Measurements from ENCODE around the gene TMEM117.
"Not testable (repeated sequence)": the region's sequence is repeated elsewhere in the genome, so short reads cannot be mapped to it uniquely, and the experiment has no call there.

TMEM117 gene

DNA sequence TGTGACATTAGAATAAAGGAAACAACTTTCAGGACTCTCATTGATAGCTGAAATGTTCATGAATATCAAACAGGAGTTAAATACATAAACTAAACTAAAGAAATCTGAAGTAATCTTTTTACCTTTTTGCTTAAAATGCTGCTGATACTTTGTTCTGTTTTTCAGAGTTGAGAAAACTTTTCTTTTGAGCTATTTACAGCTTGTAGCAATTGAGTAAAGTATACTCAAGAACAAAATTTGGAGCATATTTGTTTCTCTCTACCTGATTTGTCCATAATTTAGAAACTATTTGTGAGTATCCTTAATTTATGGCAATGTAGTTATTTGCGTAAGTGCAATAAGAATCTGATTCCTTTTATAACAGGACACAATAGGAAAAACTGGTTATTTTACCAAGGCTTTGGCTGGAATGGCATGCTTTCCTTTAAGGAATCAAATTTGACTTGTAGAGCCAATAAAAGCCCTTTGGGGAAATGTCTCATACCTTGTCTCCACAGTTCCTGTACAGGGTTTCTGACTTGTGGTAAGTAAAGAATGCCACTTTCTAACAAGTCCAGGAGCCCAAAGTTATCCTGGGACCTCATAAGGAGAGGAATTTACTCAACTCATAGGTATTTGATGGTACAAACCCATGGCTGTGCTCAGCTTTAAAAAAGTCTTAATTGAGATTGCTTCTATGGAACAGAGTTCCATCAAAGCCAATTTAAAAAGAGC lies 195.7 kb downstream of the TMEM117 start:
- no peak for DNase-seq

DNA sequence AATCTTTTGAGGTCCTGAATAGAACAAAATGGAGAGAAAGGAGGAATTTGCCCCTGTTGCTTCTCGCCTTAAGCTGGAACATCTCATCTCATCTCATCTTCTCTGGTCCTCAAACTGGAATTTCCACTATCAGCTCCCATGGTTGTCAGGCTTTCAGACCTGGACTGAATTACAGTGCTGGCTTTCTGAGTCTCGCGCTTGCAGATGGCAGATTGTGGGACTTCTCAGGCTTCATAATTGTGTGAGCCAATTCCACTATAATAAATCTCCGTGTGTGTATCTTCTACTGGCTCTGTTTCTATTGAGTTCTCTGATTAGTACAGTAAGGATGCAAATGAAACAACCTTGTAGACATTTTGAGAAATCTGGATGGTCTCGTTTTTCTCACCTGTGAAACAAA lies 199.0 kb downstream of the TMEM117 start:
- DNase-seq, result no peak

DNA sequence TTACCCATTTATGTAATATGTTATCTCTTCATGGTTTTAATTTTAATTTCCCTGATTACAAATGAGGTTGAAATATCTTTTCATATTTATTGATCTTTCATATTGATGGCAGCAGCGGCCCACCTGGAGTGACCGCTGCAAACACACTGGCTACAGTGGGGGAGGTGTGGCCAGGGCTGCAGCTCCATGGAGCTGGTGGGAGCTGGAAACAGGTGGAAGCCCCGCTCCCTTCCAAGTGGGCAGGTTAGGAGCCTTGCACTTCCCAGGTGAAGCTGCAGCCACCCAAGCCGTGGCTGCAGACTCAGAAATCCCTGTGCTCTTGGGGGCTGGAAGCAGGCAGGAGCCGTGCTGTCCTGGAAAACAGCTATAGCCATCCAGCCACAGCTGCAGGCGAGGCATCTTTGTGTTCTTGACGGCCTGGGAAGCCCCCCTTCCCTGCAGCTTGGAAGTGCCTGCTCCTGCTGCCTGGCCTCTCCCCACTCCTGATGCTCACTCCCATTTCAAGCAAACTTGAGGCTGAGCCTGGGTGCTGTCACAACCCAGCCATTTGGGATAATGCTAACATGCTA lies 201.1 kb downstream of the TMEM117 start:
- DNase-seq, result no peak

DNA sequence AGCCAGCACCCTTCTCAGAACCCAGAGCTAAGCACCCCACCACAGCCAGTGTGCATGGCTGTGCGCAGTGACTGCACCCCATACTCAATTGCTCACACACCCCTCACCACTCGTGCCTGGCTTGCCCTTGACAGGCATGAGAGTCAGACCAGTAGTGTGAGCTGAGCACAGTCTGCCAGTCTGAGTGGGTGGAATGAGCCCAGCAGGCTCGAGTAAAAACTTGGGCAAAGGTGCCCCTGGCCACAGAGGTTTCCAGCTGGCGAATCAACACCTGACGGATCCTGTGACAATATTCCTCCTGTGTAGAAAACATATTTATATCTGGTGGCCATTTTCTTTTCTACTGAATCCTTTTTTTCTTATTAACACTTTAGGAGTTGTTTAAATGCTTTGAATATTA lies 202.5 kb downstream of the TMEM117 start:
- DNase-seq, result no peak

DNA sequence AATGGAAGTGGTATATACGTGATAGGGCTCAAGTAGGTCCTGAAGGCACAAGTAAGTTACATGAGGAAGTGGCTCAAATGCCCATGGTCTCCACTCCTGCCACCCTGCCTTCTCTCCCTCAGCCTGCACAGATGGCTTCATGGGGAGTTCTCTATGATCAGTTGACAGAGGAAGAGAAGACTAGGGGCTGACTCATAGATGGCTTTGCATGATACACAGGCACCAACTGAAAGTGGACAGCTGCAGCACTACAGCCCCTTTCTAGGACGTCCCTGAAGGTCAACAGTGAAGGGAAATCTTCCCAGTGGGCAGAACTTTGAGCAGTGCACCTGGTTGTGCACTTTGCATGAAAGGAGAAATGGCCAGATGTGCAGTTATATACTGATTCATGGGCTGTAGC lies 208.6 kb downstream of the TMEM117 start:
- not testable (repeated sequence) for DNase-seq

DNA sequence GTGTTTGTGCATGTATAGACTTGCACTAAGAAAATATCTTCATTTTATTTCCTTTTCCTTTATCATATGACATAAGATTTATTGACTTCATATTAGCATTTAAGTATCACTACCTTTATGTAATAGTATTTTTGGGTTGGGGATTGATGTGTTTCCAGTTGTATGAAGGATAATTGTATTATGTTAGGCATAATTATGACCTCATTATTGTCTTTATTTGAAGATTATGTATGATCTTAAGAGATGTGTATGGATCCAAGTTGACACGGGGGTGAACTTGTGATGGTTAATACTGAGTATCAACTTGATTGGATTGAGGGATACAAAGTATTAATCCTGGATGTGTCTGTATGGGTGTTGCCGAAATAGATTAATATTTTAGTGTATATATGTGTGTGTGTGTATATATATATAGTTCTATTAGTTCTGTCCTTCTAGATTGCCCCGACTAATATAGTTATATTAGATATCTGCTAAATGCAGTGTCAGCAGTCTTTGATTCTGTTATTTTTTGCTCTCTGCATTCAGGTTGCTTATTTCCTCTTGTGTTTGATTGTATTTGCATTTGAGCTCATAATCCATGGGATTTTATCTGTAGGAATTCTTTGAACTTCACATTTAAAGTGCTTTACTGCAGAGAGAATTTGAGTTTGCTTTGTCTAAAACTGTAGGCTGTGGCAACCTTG lies 211.0 kb downstream of the TMEM117 start:
- DNase-seq, result no peak

DNA sequence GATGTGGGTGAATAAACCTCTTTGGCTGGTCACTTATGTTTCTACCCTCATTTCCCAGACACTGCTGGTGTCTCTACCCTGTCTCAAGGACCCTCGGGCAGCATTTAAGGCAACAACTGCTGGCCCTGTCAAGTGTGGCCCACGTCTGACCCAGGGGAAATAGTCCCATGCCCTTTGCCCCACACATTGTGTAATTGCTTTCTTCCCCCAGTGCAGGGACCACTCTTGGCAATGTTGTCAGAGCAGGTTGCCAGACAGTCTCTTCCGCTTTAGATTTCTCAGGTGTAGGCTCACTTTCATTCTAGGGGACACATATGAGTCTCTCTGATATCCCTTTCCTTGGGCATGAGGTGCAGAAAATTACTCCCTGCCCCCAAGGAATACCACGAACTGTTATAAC lies 216.7 kb downstream of the TMEM117 start:
- DNase-seq, result no peak

DNA sequence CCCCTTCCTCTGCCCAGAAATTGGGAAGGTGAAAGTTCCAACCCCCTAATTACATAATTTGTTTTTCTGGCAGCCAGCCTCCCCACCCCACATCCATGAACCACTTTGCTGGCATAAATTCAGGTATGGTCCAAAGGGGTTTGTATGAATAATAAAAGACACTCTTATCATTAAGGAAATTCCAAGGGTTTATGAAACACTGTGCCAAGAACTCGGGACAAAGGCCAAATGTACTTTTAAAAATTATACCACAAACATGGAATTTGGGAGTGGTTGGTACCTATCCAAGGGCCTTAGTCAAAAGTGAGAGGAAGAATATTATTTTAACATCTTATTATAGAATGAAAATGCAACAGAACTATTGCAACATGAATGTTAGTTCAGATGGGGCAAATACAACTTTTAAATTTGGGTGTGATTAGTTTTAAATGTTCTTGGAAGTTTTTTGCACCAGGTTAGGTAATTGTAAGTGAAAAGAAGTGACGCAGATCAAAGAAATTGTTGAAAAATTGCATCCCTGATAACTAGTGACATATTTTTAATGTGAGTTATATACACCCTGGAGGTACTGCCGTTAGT lies 217.8 kb downstream of the TMEM117 start:
- no peak for DNase-seq

DNA sequence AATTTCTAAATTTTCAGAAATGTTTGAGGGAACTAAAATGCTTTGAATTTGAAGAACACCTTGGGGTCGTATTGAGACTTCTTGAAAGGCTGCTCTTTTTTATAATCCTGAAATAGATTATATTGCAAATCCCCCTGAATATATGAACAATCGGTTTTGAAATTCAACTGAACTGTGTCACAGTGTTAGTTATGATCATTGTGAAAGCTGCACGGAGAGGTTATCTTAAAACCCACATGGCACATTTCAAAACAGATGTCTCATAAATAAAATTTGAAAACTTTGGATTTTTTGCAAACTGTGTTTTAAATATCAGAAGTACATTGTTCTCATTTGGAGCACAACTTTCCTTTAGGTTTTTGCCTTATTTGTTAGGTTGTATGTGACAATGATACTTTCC lies 218.4 kb downstream of the TMEM117 start:
- no peak for DNase-seq

DNA sequence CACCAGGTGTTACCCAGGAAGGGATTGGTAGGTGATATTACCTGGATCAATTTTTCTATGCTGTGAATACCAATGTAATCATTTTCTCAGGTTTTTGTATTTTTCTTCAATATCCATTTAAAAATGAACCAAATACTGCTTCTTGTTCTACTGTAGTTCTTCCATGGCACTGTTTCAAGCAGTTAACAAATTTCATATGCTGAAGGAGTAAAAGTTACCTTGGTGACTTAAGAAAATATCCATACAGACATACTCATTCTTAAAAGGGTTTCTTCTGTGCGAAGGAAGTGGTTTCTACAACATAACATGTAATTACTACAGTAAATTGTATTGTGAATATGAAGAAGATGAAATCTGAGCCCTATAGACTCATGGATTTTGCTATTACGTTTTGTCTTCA lies 222.5 kb downstream of the TMEM117 start:
- DNase-seq, result no peak

DNA sequence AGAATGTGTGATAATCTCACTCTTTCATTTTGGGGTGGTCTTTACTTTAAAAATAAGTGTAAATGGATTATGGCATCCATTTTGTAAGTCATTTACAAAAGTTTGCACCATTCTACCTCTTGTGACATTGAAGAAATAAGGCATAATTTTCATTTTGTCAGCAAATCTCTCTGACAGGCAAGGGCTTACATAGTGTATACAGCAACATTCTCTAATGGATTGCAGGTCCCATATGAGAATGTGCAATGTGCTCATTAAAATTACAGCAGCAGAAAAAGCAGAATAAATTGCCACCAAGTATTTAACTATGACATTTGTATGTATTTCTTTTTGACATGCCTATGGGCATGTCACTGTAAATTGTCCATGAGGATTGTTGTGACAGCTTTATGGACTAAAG lies 223.6 kb downstream of the TMEM117 start:
- DNase-seq, result no peak

DNA sequence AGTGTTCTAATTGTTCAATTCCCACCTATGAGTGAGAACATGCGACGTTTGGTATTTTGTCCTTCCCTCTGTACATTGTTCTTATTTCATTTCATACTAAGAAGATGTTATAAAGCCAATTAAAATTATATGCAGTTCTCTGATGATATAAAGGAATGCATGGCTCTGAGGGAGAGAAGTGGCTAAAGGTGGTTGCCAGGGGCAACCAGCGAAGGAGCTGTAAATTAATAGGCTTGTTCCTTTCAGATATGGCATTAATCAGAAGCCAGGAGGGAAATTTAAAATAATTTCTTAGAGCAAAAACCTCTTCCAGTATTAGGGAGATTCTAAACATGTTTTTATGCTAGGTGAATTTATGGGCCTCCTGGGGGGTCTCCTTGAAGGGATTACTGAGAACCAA lies 227.8 kb downstream of the TMEM117 start:
- no peak for DNase-seq

DNA sequence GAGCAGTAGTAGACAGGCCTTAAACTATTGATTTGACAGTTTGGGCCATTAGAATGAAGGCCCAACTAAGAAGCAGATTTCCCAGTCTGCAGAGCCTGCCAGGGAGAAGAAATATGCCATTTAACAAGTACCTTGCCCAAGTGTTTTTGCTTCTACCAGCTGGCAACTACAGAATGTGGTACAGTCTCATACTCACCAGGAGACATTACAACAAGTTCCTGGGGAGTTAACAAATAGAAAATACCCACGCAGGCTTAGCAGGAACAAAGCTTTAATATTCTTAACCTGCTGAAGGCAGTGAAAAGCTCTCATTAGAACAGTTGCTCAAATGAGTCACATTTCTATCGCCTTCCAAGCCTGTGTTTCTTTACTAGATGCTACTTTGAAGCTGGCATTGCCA lies 241.0 kb downstream of the TMEM117 start:
- no peak for DNase-seq

DNA sequence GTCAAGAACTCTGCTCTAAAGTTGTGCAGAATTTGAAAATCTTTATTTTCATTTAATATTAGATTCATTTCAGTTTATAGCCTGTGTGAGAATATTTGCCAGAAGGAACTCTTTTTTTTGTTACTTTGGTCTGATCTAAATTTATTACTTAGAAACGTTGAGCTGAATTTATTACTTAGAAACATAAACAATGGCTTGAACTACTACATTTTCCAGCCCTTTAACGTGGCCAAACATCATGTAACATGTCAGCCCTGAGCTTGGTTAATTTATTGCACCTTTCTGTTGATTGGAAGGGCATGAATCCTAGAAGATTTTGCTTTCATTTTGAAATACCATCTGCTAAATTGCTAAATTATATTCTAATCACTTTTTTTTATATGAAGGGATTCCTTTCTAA lies 241.4 kb downstream of the TMEM117 start:
- no peak for DNase-seq

DNA sequence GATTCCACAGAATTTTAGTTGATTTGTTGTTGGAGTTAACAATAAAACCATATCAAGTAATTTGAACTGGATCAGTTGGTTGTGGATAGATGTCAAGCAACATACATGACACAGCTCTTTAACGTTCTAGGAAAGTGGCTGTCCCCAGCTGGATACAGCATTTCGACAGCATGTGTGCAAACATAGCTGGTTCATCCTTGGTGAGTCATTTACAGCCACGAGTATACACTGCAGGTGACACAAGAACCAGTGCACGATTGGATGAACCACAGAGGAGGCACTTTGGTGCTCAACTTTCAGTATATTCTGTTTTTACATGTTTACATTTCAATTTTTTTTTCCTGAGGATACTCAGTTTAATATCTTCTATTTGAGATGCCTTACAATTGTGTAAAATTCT lies 242.4 kb downstream of the TMEM117 start:
- no peak for DNase-seq

DNA sequence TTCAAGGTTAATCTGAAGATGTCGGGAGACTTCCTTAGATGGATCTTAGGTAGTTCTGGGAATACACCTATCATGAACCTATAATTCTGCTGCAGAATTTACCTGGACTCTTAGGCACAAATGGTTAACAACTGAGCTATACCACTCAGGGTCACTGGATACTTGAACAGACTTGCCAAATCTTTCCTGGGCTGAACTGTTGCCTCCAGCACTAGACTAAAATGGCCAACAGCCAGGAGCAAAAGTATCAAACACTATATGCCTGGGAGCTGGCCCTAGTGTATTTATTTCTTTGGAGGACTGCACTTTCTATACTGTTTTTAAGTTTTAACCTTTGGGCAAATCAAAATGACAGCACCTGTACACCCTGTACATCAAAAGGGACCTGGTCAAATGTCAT lies 252.8 kb downstream of the TMEM117 start:
- no peak for DNase-seq

DNA sequence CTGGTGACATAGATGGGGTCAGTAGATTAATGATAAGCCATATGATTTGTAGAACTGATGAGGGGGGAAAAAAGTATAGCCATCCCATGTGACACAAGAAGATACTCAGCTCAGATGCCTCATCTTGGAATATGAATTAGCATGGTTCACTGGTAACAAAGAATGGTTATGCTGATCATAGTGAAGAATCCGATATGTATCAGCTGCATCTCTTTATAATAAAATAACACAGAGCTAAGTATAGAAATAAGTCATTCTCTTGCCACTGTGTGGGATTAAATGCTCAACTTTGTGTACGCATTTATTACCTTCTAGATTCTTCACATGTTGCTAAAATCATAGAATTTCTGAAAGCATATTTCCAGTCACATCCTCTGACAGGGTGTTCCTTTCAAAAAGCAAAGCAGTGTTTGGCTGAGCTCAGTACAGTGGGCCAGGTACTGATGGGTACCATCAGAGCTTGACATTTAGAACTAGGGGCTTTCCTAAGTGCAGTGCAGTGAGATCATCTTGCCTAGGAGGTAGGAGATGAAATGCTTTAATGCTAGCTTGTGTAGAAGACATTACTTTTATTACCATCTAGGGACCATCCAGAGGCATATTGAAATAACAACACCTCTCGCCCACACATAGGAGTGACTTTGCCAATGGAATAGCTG lies 256.2 kb downstream of the TMEM117 start:
- no peak for DNase-seq

DNA sequence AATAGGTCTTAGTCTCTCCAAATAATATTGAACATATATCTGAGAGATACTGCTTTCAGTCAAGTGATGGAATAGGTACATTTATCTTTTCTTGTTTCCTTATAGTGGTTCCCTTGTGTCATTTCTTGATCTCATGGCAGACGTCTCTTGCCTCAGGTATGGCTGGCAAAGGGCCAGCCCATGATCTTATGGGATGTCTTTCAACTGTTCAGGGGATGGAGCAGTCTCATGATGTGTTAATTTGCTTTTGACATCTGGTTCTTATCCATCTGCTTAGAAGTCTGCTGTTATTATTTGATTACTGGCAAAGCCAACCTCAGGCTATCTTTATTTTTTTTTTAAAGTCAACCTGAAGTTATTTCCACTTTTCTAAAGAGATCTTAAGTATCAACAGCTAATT lies 262.9 kb downstream of the TMEM117 start:
- DNase-seq, result no peak

DNA sequence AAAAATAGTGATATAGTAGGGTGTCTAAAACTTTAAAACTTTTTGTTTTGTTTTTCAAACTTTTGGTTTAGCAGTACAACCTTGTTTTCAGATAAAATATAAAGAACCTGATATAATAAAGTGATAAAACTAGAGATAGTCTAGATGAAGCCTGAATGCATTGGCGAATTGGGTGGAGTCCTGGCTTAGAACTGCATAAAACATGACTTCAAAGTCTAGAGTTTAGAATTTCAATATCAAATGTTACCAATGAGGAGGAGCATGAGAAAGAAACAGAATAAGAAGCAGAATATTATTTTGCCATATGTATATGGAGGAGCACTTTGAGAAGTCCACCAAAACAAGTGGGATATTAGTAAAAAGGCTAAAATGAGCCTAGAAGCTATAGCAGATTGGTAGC lies 263.6 kb downstream of the TMEM117 start:
- DNase-seq, result no peak

DNA sequence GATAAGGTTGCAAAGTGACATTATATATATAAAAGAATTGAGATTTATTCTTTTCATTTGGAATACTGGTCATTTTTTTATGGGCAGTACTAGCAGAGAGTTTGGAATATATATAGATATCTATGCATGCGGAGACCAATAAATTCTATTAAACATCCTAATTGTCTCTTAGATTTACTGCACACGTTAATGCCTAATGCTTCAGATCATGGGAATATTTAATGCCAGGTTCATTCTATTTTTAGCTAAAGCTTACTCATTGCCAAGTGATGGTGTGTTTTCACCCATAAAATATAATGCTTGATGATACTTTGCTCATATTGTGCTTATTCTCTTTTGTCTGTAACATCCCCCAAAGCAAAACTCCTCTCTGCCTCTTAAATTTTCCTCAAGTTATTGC lies 264.4 kb downstream of the TMEM117 start:
- DNase-seq, result no peak

DNA sequence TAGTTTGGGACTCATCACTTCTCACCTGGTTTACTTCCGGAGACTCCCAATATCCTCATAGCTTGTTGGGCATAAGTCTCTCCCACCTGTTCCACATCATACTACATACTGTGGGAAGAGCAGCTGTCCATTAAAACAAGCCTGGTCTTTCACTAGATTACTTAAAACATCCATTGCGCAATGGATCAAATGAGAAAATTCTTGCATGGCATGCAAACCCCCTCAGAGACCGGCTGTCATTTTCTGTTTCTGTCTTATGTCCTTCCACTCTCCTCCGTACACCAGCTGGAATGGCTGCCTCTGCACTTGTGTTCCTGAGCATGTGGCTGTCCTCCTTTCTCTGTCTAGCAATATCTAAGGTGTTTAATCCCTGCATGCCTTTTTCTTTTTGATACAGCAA lies 265.6 kb downstream of the TMEM117 start:
- no peak for DNase-seq

DNA sequence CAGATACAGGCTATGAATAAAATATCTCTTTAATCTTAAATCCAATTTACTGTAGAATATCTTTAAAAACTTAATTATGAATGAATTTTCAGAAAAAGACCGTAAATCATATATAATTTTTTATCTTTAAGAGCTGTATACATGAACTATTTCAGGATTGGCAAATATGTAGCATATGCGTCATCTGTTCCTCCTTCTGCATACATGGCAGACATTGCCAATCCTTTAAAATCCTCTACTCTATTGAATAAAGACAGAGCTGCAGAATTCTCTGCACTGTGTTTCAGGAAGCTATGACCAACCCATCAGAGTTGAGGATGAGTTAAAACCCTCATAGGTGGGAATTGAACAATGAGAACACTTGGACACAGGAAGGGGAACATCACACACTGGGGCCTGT lies 279.0 kb downstream of the TMEM117 start:
- no peak for DNase-seq

DNA sequence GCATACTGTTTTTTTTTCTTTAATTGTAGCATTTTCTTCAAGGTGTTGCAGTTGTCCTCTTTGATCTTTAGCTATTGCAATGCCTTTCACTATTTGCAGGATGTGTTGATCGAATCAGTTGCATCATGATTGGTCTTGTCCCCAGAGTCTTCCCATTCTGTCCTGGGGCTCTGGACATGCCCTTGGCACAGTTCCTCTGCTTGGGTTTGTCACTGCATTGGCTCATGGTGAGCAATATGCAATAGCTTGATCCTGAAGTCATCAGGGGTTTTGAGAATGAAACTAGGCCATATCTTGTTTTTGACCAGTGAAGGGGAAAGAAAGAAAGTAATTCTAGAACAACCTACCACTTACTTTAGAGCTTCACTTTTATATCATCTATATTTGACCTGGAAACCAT lies 281.5 kb downstream of the TMEM117 start:
- no peak for DNase-seq

DNA sequence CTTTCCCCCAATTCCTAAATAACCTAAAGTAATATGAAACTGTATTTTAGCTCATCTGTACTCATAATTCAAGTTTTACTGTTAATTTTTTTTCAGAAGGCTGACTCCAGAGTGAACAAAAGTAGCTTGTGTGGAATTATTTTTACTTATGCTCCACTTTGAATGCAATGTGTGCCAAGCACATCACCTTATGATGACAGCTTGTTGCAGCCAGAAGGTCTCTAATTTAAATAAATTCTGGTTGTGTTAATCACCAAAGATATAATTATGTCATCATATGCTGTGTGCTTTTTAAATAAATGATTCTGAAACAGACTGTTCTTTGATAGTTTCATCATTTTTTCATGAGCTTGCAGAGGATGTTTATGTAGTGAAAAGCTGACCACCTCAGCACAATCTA lies 283.1 kb downstream of the TMEM117 start:
- DNase-seq, result no peak

Data from CD4-positive, alpha-beta T cell treated with Interleukin-21 for 1 hour (primary cell).